A673 (cell line): ENCODE measurements around the gene INHA. TPM values are rescaled to one million over a fixed set of nuclear protein-coding genes. Genes with fewer than 3 reads are reported as not detected.

Experiments
- BruUV-seq: library from RNA; stranded (reverse); fragments of 400-500 nt; replicated peaks from 2 replicates; lab custom pipeline; 2021; lab: Mats Ljungman, UMichigan
- CTCF ChIA-PET: fragments of 300-600 bp; sonication (Branson Sonifier 250); formaldehyde crosslinking; loops from one replicate; lab custom pipeline; 2022; ENCODE audit warnings: antibody characterized with exemption; lab: Charles Lee
- POLR2A ChIA-PET: fragments of 300-600 bp; sonication (Branson Sonifier 250); formaldehyde crosslinking; loops from one replicate; lab custom pipeline; 2022; ENCODE audit warnings: antibody characterized with exemption; ENCODE audit not compliant: low non-redundant PET; lab: Charles Lee
- DNase-seq: peaks from one replicate; pipeline ENCODE4 v3.0.0-alpha.2; 2015; ENCODE audit warnings: low spot score
- H3K27ac ChIP-seq: fragments of 200-600 bp; sonication (generic); 2 replicates; pipeline ENCODE4 v1.5.1; 2016; ENCODE audit warnings: mixed run types, low read depth, mild to moderate bottlenecking, mixed read lengths, antibody characterized with exemption, low read length; ENCODE audit not compliant: poor library complexity, severe bottlenecking
- H3K27me3 ChIP-seq: fragments of 200-600 bp; sonication (generic); replicated peaks from 2 replicates; pipeline ENCODE4 v1.6.1; 2017; ENCODE audit warnings: mixed run types, low read depth, mild to moderate bottlenecking, mixed read lengths, antibody characterized with exemption, low read length; ENCODE audit not compliant: insufficient read depth, poor library complexity
- H3K36me3 ChIP-seq: fragments of 200-600 bp; sonication (generic); 2 replicates; pipeline ENCODE4 v1.6.1; 2016; ENCODE audit warnings: mixed run types, mild to moderate bottlenecking, mixed read lengths, antibody characterized with exemption, low read length; ENCODE audit not compliant: insufficient read depth, poor library complexity, severe bottlenecking
- H3K4me1 ChIP-seq: fragments of 200-600 bp; sonication (generic); 2 replicates; pipeline ENCODE4 v1.6.1; 2017; ENCODE audit warnings: mixed run types, mild to moderate bottlenecking, mixed read lengths, antibody characterized with exemption, low read length; ENCODE audit not compliant: insufficient read depth, poor library complexity, severe bottlenecking
- H3K4me3 ChIP-seq: fragments of 200-600 bp; sonication (generic); 2 replicates; pipeline ENCODE4 v1.5.1; 2016; ENCODE audit warnings: low read depth, mixed run types, mild to moderate bottlenecking, mixed read lengths, low read length; ENCODE audit not compliant: poor library complexity, severe bottlenecking
- H3K9me3 ChIP-seq: fragments of 200-600 bp; sonication (generic); 2 replicates; pipeline ENCODE4 v1.6.1; 2016; ENCODE audit warnings: mixed run types, low read depth, mild to moderate bottlenecking, mixed read lengths, antibody characterized with exemption, low read length; ENCODE audit not compliant: poor library complexity, severe bottlenecking
- CTCF ChIP-seq: fragments of 300-800, 200-600 bp; sonication (generic); conservative IDR thresholded peaks from 2 replicates; pipeline ENCODE4 v1.5.1; 2017; ENCODE audit warnings: low read depth, mild to moderate bottlenecking, antibody characterized with exemption, low read length, moderate library complexity, mixed read lengths
- EZH2 ChIP-seq: fragments of 200-600 bp; sonication (generic); IDR thresholded peaks from 2 replicates; pipeline ENCODE4 v1.6.1; 2017; ENCODE audit warnings: borderline replicate concordance, low read depth, mild to moderate bottlenecking, mixed read lengths, antibody characterized with exemption, low read length; ENCODE audit not compliant: poor library complexity, severe bottlenecking
- intact Hi-C: fragments of 100-400 bp; cut with micrococcal nuclease; formaldehyde crosslinking; loops from one replicate; pipeline ENCODE4 v1.10.0; 2022; ENCODE audit not compliant: unreplicated experiment
- microRNA-seq: library from miRNA; unstranded; fragments of <30 nt; microRNA quantifications from one replicate; pipeline ENCODE4 v1.2.0, GENCODE V29; 2021
- total RNA-seq: library from RNA; stranded (reverse); gene quantifications from 2 replicates; pipeline ENCODE4 v1.2.3, GENCODE V29; 2021

INHA gene
- total RNA-seq, 1 experiment from 2014 or later = not detected

DNA sequence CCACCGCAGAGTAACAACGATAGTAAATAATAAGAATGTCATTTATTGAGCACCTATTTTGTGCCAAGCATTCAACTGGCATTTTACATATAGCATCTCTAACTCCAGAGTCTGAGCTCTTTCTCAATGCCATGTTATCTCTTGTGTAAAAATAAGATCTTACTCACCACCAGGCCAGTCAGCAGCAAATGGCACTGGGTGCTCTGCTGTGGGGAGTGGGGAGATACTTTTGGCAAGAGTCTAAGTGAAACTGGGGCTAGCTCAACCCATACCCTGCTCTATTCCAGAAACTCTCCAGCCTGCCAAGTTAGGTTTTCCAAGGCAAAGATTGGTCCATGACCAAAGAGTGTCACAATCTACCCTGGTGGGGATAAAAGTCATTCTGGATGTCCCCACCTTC is 50.4 kb downstream of the INHA start:
- no peak overlapping the region for H3K4me3 ChIP-seq
- H3K36me3 ChIP-seq = no peaks in the 10 kb centered on the region
- BruUV-seq = no TSS peak
- H3K4me1 ChIP-seq = no peaks in the 10 kb centered on the region
- no peaks in the 10 kb centered on the region for H3K9me3 ChIP-seq
- ChIA-PET CTCF (interaction anchor here (0.6 kb wide), 1 partner anchor 52 kb away, joined by 3 read pairs; no protein-coding TSS in a partner anchor), POLR2A (no interaction called here)
- DNase-seq = no peak
- no peak overlapping the region for H3K27ac ChIP-seq
- H3K27me3 ChIP-seq = peaks cover 2% of the 10 kb centered on the region
- TF ChIP-seq EZH2 = no peak
- no peak for TF ChIP-seq CTCF
- intact Hi-C loops = no loop called here

DNA sequence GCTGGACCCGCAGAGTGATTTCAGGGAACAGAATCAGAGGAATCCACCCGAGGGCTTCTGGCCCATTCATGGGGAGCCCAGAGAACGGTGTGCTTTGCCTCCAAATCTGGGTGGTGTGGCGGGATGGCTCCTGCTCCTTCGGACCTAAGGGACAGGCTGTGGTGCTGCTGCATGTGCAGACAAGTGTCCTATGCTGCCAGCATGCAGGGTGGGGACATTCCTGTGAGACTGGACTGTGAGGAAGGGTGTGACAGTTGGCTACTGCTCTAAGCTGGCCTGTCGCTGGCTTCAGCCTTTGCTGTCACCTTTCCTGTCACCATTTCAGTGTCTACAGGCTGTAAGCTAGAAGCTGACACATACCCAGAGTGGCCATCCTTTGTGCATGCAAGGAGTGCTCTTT is 52.5 kb downstream of the INHA start:
- H3K9me3 ChIP-seq = no peaks in the 10 kb centered on the region
- H3K27ac ChIP-seq = no peak overlapping the region
- intact Hi-C loops = no loop called here
- no peak for TF ChIP-seq CTCF
- TF ChIP-seq EZH2 = no peak
- no peaks in the 10 kb centered on the region for H3K4me1 ChIP-seq
- POLR2A ChIA-PET = no interaction called here
- BruUV-seq = no TSS peak
- no peak overlapping the region for H3K4me3 ChIP-seq
- no peaks in the 10 kb centered on the region for H3K36me3 ChIP-seq
- DNase-seq = no peak
- CTCF ChIA-PET = no interaction called here
- peaks cover 2% of the 10 kb centered on the region for H3K27me3 ChIP-seq

GRCh38 chr2:219625179-219625578 is 53.1 kb downstream of the INHA start:
- H3K4me3 ChIP-seq = no peak overlapping the region
- BruUV-seq = no TSS peak
- ChIA-PET CTCF (no interaction called here), POLR2A (no interaction called here)
- no peak for TF ChIP-seq EZH2
- no peak for DNase-seq
- no peaks in the 10 kb centered on the region for H3K36me3 ChIP-seq
- H3K9me3 ChIP-seq = no peaks in the 10 kb centered on the region
- no peak overlapping the region for H3K27ac ChIP-seq
- H3K27me3 ChIP-seq = peaks cover 2% of the 10 kb centered on the region
- H3K4me1 ChIP-seq = no peaks in the 10 kb centered on the region
- intact Hi-C loops = no loop called here

Small RNAs within 50 kb of the gene (microRNA-seq; reads per million reads assigned to microRNA genes)
- gene MIR3132 = 1.3 reads per million

Other genes starting within 250 kb of the INHA start
- gene RESP18, start 239.6 kb upstream of the INHA start, total RNA-seq = not detected in 2 replicates
- 69.2 and 83.0 TPM in 2 replicates for gene DNPEP, start 184.4 kb upstream of the INHA start, total RNA-seq
- gene DES, start 153.9 kb upstream of the INHA start, total RNA-seq = not detected in 2 replicates
- gene SPEG, start 137.5 kb upstream of the INHA start, total RNA-seq = 8.4 and 15.7 TPM in 2 replicates
- gene GMPPA, start 73.4 kb upstream of the INHA start, total RNA-seq = 32.1 and 45.8 TPM in 2 replicates
- gene ASIC4, start 57.8 kb upstream of the INHA start, total RNA-seq = 0.45 and 1.2 TPM in 2 replicates
- 13.8 and 15.8 TPM in 2 replicates for gene CHPF, start 28.5 kb upstream of the INHA start, total RNA-seq
- gene TMEM198, start 28.3 kb upstream of the INHA start, total RNA-seq = 4.6 and 7.6 TPM in 2 replicates
- gene OBSL1, start 771 bp upstream of the INHA start, total RNA-seq = 23.1 and 46.6 TPM in 2 replicates
- gene STK11IP, start 25.5 kb downstream of the INHA start, total RNA-seq = 35.6 and 43.9 TPM in 2 replicates
- 0.52 and 1.5 TPM in 2 replicates for gene SLC4A3, start 55.3 kb downstream of the INHA start, total RNA-seq